Upper lobe of left lung (tissue), 6 donors: Measurements from ENCODE around the gene MIF. TPM values are rescaled to one million over a fixed set of nuclear protein-coding genes. Genes with fewer than 3 reads are reported as not detected.
A peak's percentile ranks its signal among the peaks of the same experiment; 100 is the strongest.
"Not testable (repeated sequence)": the region's sequence is repeated elsewhere in the genome, so short reads cannot be mapped to it uniquely, and the experiment has no call there.

Experiments used
- ATAC-seq, 2 donors: fragments of 200-7000 bp; cut with Tn5 transposase; one replicate each; pipeline ENCODE4 v1.9.1; 2022; ENCODE audit warnings: mild to moderate bottlenecking in 2 of 2, moderate library complexity in 2 of 2; ENCODE audit not compliant: low FRiP score in 2 of 2
- DNase-seq, 2 donors: peaks; one replicate each; pipeline ENCODE4 v3.0.0-alpha.2; 2019 to 2020
- H3K27ac ChIP-seq, 4 donors: fragments of 200-600 bp; sonication (generic); one replicate each; pipeline ENCODE4 v1.5.1; 2016 to 2019
- H3K27me3 ChIP-seq, 4 donors: fragments of 200-600 bp; sonication (generic); one replicate each; pipeline ENCODE4 v1.5.1; 2017 to 2019
- H3K36me3 ChIP-seq, 4 donors: fragments of 200-600 bp; sonication (generic); one replicate each; pipeline ENCODE4 v1.5.1; 2016 to 2019
- H3K4me1 ChIP-seq, 4 donors: fragments of 200-600 bp; sonication (generic); one replicate each; pipeline ENCODE4 v1.5.1; 2018 to 2019
- H3K4me3 ChIP-seq, 4 donors: fragments of 200-600 bp; sonication (generic); one replicate each; pipeline ENCODE4 v1.5.1; 2017 to 2019; ENCODE audit warnings: mild to moderate bottlenecking in 2 of 4, moderate library complexity in 1 of 4
- H3K9me3 ChIP-seq, 4 donors: fragments of 200-600 bp; sonication (generic); one replicate each; pipeline ENCODE4 v1.5.1; 2018 to 2019
- CTCF ChIP-seq, 6 experiments: fragments of 450-650 bp in 4 of 6; fragments of 200-600 bp in 2 of 6; sonication (generic) in 2 of 6; IDR thresholded peaks; one replicate each; pipeline ENCODE4 v1.5.1; 2016 to 2019; ENCODE audit warnings: antibody characterized with exemption in 6 of 6
- EP300 ChIP-seq, 4 donors: sonication (generic); formaldehyde crosslinking; IDR thresholded peaks; one replicate each; pipeline ENCODE4 v1.5.1; 2017; ENCODE audit warnings: antibody characterized with exemption in 4 of 4, control low read depth in 2 of 4
- POLR2A ChIP-seq, 4 donors: fragments of 450-650 bp; IDR thresholded peaks; one replicate each; pipeline ENCODE4 v1.5.1; 2016 to 2017; ENCODE audit warnings: antibody characterized with exemption in 4 of 4, mild to moderate bottlenecking in 2 of 4
- POLR2AphosphoS5 ChIP-seq, 2 donors: sonication (generic); formaldehyde crosslinking; IDR thresholded peaks; one replicate each; pipeline ENCODE4 v1.5.1; 2017; ENCODE audit warnings: antibody characterized with exemption in 2 of 2
- WGBS, 2 donors: methylation state at CpG; one replicate each; pipeline ENCODE4 v1.1.5; 2017 to 2018; 5-methylcytosine and 5-hydroxymethylcytosine counted together
- total RNA-seq, 6 donors: library from RNA; depleted of rRNA in 4 of 6; stranded (reverse); fragments of >200 nt in 4 of 6; gene quantifications; one replicate each; pipeline versions ENCODE4 v1.1.0 to v1.2.1, GENCODE V29; 2016 to 2021
- donor health status: DM: no; HTN: no; CAD: no; lungs with moderate emphysema.
- donor health status: DM: no; HTN: yes; CAD: no; lungs with severe emphysema.

The MIF gene
- total RNA-seq, 6 donors from 2014 or later, result 54.5 to 388 (median 298) TPM

- no peak for ATAC-seq
- TF ChIP-seq CTCF (IDR thresholded peaks at IDR 0.05), result no peak
- no peak for TF ChIP-seq POLR2A (IDR thresholded peaks at IDR 0.05)
- TF ChIP-seq EP300 (IDR thresholded peaks at IDR 0.05), result no peak
- TF ChIP-seq POLR2AphosphoS5 (IDR thresholded peaks at IDR 0.05), result no peak
- 92 to 94% methylated on average over 9 of the region's 9 CpGs for WGBS, 2 donors
Observed at GRCh38 chr22:23912293-23912903, 18.2 kb downstream of the MIF start.

GRCh38 chr22:23913306-23913660, 19.1 kb downstream of the MIF start:
- Histone ChIP-seq H3K9me3 (no peaks in the 10 kb centered on the region), H3K4me3 (peak overlapping the region; percentile 11 to 62 (median 54)), H3K27me3 (no peaks in the 10 kb centered on the region), H3K4me1 (peaks cover 5 to 9% (median 7%) of the 10 kb centered on the region in 4 donors), H3K27ac (peak overlapping the region; percentile 80 to 87 (median 85)), H3K36me3 (peaks cover 0 to 1% (median 0%) of the 10 kb centered on the region in 4 donors)
- TF ChIP-seq EP300 (IDR thresholded peaks at IDR 0.05) (no peak), POLR2AphosphoS5 (IDR thresholded peaks at IDR 0.05) (no peak)
- no peak for DNase-seq
- ATAC-seq, result no peak
- 0 to 10% methylated on average over 1 of the region's 1 CpG for WGBS, 2 donors

More at GRCh38 chr22:23912293-23912903, 18.2 kb downstream of the MIF start:
- no peaks in the 10 kb centered on the region for H3K36me3 ChIP-seq
- no peak for DNase-seq
- no peaks in the 10 kb centered on the region for H3K27me3 ChIP-seq
- no peak overlapping the region for H3K27ac ChIP-seq
- peaks cover 5 to 9% (median 7%) of the 10 kb centered on the region in 4 donors for H3K4me1 ChIP-seq
- no peaks in the 10 kb centered on the region for H3K9me3 ChIP-seq
- no peak overlapping the region for H3K4me3 ChIP-seq

GRCh38 chr22:23913661-23914353, 19.6 kb downstream of the MIF start:
- peak; percentile 95 for TF ChIP-seq POLR2AphosphoS5 (IDR thresholded peaks at IDR 0.05)
- peak in 2 of 6 experiments; percentile 18 to 31 for TF ChIP-seq CTCF (IDR thresholded peaks at IDR 0.05)
- TF ChIP-seq POLR2A (IDR thresholded peaks at IDR 0.05), result peak in 3 of 4 donors; percentile 61 to 87 (median 70)
- TF ChIP-seq EP300 (IDR thresholded peaks at IDR 0.05), result peak in 1 of 4 donors; percentile 2
- 0 to 4% methylated on average over 19 to 44 of the region's 44 CpGs for WGBS, 2 donors
- peak; percentile 99 to 100 for ATAC-seq
- H3K4me1 ChIP-seq, result peaks cover 5 to 9% (median 7%) of the 10 kb centered on the region in 4 donors
- no peaks in the 10 kb centered on the region for H3K9me3 ChIP-seq
- H3K4me3 ChIP-seq, result peak overlapping the region; percentile 11 to 62 (median 54)
- H3K36me3 ChIP-seq, result peaks cover 0 to 3% (median 0%) of the 10 kb centered on the region in 4 donors
- peak overlapping the region; percentile 80 to 87 (median 85) for H3K27ac ChIP-seq
- DNase-seq, result peak; percentile 100
- no peaks in the 10 kb centered on the region for H3K27me3 ChIP-seq

- peaks cover 0 to 5% (median 0%) of the 10 kb centered on the region in 4 donors for H3K36me3 ChIP-seq
- no peaks in the 10 kb centered on the region for H3K9me3 ChIP-seq
- no peak overlapping the region for H3K4me3 ChIP-seq
- DNase-seq (no peak), ATAC-seq (no peak)
- no peaks in the 10 kb centered on the region for H3K27me3 ChIP-seq
- WGBS, 2 donors, result 83 to 90% methylated on average over 3 of the region's 3 CpGs
- H3K27ac ChIP-seq, result no peak overlapping the region
- H3K4me1 ChIP-seq, result peaks cover 5 to 9% (median 7%) of the 10 kb centered on the region in 4 donors
- no peak for TF ChIP-seq CTCF (IDR thresholded peaks at IDR 0.05)
- TF ChIP-seq EP300 (IDR thresholded peaks at IDR 0.05), result no peak
- TF ChIP-seq POLR2AphosphoS5 (IDR thresholded peaks at IDR 0.05), result no peak
- TF ChIP-seq POLR2A (IDR thresholded peaks at IDR 0.05), result no peak
Observed at GRCh38 chr22:23915290-23915689, 21.1 kb downstream of the MIF start.

- H3K9me3 ChIP-seq, ATAC-seq, DNase-seq, H3K4me3 ChIP-seq, H3K4me1 ChIP-seq, H3K27me3 ChIP-seq: not testable (repeated sequence)
- H3K36me3 ChIP-seq, result peaks cover 0 to 32% (median 4%) of the 10 kb centered on the region in 4 donors
- 89 to 90% methylated on average over 1 of the region's 1 CpG for WGBS, 2 donors
- H3K27ac ChIP-seq, result peak overlapping the region; percentile 27 to 57 (median 40)
Observed at GRCh38 chr22:23920267-23920611, 26.1 kb downstream of the MIF start.
